ENCODE results near the gene ATP8A2.

Gene ATP8A2

DNA sequence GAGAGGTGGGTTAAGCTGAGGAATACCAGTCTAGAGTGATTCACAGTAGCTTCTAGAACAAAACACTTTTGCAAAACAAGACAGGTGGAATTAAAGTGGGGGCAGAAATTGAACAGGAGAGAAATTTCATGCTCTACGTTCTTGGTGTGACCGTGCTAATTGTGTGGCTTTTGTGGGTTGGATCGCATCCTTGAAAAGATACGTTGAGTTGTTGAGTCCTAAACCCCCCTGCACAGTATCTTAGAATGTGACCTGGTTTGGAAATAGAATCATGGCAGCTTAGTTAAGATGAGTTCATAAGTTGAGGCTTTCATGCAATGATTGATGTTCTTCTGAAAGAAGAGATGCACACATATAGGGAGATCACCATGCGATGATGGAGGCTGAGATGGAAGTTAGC lies 308.2 kb downstream of the ATP8A2 start:
- TF ChIP-seq, protein P1, sequence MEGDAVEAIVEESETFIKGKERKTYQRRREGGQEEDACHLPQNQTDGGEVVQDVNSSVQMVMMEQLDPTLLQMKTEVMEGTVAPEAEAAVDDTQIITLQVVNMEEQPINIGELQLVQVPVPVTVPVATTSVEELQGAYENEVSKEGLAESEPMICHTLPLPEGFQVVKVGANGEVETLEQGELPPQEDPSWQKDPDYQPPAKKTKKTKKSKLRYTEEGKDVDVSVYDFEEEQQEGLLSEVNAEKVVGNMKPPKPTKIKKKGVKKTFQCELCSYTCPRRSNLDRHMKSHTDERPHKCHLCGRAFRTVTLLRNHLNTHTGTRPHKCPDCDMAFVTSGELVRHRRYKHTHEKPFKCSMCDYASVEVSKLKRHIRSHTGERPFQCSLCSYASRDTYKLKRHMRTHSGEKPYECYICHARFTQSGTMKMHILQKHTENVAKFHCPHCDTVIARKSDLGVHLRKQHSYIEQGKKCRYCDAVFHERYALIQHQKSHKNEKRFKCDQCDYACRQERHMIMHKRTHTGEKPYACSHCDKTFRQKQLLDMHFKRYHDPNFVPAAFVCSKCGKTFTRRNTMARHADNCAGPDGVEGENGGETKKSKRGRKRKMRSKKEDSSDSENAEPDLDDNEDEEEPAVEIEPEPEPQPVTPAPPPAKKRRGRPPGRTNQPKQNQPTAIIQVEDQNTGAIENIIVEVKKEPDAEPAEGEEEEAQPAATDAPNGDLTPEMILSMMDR (IDR thresholded peaks at IDR 0.05), result no peak

DNA sequence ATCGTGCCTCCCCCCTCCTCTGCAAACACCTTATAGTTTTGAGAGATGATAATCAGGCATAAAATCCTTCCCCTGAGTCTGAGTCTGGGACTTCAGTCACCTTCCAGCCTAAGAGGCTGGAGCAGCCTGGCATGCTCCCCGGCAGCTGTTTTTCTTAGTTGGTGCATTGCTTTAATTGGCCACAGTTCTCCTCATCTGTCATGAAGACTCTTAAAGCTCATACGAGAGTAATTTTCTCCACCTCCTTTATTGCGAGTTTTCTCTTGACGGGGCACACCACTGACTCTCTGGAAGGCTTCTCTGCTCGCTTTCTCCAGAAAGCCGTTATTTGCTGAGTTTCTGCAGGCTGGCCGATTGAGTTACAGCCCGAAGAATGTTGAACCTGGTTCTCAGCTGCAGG lies 310.5 kb downstream of the ATP8A2 start:
- TF ChIP-seq, protein P1 (IDR thresholded peaks at IDR 0.05), result no peak

DNA sequence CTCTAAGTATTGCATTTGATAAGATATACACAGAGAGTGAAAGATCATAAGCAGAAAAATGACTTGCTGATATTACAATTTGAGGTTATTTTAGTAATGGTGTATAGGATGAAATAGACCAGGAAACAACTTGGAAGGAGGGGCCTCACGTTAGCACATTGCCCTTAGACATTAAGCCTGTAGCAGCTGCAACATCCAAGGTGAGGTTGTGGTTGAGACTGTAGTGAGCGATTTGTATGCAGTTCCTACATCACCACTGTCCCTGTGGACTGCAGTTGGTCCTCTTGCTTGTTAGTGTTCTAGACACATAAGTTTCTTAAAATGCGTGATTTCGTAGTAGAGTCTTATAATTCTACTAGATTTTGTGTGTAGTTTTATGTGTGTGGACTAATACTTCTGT lies 311.3 kb downstream of the ATP8A2 start:
- TF ChIP-seq, protein P1 (IDR thresholded peaks at IDR 0.05), result no peak

DNA sequence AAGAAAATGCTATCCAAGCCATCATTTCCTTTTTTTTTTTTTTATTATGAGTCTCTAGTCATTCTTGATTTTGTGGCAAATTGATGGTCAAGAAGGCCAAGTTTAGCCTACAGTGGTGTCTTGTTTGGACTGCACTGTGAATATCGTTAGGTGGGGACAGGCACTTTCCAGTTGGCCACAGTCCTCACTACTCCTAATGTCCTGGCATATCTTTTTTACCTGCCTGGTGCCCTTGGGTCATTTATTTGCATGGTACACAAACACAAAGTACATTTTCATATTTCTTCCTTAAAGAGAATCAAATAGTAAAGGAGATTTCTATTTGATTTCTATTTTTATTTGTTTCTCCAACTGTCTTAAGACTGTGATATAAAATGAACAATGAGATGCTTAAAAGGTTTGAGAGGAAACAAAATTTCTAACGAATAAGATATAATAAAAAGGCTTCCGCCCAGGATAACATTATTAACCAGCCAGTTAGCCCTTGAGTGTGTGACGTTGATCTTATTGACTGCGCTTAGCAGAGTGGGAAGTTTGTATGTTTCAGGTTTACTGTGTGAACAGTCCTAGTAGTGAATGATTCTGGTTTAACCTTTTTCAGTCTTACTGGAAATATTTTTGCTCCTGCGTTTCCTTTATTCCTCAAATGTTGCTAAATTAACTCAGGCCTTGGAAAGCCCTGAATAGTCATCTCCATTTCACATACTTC lies 312.0 kb downstream of the ATP8A2 start:
- TF ChIP-seq, protein P1 (IDR thresholded peaks at IDR 0.05), result no peak

DNA sequence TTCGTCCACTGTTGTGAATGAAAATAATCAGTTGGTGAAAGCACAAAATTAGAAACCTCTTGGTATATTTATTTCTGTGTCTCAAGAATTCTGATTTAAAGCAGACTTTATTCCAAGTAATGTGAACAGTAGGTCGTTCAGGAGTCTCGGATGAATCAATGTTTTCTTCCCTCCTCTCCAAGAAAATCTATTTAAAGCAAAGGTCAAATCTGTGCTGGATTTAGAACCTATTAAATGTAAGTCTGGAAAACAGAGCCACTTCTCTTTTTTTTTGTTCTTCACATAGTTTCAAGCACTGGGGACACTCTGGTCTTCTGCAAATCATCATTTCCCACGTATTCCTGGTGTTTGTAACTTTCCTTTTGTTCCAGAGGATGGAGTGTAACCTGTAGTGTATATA lies 312.7 kb downstream of the ATP8A2 start:
- TF ChIP-seq, protein P1 (IDR thresholded peaks at IDR 0.05), result no peak

DNA sequence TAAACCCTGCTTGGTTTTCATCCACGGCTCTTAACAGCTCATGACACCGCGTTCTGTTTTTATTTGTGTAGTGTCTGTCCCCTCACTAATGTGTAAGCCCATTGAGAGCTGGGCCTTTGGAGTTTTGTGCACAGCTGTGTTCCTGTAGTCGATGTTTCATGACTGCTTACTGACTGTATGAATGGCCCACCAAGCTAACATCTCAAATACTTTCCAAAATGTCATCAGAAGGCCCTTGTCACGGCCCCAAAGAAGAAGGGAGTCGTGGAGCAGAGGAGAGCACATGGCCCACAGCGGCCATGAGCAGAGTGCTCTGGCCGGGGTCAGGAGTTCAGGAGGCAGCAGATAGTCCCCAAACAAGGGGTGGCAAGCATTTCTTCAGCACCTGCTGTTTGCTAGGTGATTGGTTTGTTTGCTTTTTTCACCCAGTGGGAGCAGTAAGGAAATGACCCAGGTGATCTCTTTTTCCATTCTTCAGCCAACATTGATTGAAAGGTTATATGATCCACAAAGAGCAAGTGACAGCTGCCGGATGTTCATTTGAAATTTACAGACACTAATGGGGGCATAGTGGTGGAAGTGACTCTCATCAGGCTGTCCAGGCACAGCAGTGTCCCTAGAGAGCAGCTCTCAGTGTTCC lies 315.2 kb downstream of the ATP8A2 start:
- TF ChIP-seq, protein P1 (IDR thresholded peaks at IDR 0.05), result no peak

DNA sequence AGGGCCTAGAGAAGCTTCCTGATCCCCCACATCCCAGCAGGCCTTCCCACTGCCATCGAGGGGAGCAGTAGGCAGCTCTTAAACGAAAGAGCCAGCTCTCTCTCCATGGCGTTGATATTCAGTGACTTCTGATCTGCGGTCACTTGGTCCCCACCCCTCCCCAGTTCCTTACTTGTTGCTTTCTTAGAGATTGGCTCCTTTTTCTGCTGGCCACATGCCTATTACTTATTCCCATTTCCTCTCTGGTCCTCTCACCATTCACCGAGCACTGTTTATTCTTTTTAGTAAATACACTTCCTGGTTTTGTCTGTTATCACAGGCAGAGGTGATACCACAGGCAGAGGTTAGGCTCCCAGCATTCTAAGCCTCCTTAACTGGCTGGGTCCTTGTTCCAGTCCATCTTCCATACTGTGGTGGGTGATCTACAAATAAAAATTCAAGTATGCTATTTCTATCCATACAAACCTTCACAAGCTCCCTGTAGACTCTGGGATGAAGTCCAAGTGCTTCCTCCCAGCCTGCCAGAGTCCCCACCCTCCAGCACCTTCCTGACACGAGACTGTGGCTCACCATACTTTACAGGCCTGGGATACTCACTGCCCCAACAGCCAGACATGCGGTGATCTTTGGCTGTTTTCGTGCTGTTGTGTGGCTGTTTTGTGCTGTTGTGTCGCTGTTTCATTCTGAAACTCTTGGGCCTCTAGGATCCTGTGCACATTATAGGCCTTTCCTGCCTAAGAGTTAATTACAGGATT lies 315.9 kb downstream of the ATP8A2 start:
- TF ChIP-seq, protein P1 (IDR thresholded peaks at IDR 0.05), result no peak

Measured in LNCAP (cell line).